CD14-positive monocyte (primary cell): Measurements from ENCODE around the gene BAIAP3. TPM values are rescaled to one million over a fixed set of nuclear protein-coding genes. Genes with fewer than 3 reads are reported as not detected.

ENCODE experiments used
- DNase-seq, 3 donors: peaks; one replicate each; pipeline ENCODE4 v3.0.0-alpha.2; 2011 to 2022
- H2AFZ ChIP-seq: 2 replicates; pipeline ENCODE4 v1.6.0; 2012; ENCODE audit warnings: mild to moderate bottlenecking, low read depth, low read length, inconsistent platforms; ENCODE audit not compliant: insufficient read depth, poor library complexity, severe bottlenecking
- H3K27ac ChIP-seq, 2 donors: 1 replicate in 1 of 2; 2 replicates in 1 of 2; pipeline ENCODE4 v1.5.1; 2012 to 2013; ENCODE audit warnings: low read length in 2 of 2, control low read depth in 1 of 2, inconsistent platforms in 1 of 2, low read depth in 1 of 2, mild to moderate bottlenecking in 1 of 2
- H3K27me3 ChIP-seq, 2 donors: one replicate each; pipeline versions ENCODE4 v1.6.0 to v1.6.1; 2011 to 2013; ENCODE audit warnings: low read length in 2 of 2; ENCODE audit not compliant: control insufficient read depth in 2 of 2, insufficient read depth in 2 of 2
- H3K36me3 ChIP-seq, 2 donors: replicated peaks in 1 of 2; 1 replicate in 1 of 2; 2 replicates in 1 of 2; pipeline versions ENCODE4 v1.5.1 to v1.6.1; 2012 to 2013; ENCODE audit warnings: low read length in 2 of 2, control low read depth in 1 of 2, inconsistent platforms in 1 of 2, mild to moderate bottlenecking in 1 of 2; ENCODE audit not compliant: insufficient read depth in 2 of 2, control insufficient read depth in 1 of 2
- H3K4me1 ChIP-seq, 2 donors: 1 replicate in 1 of 2; 2 replicates in 1 of 2; pipeline versions ENCODE4 v1.5.1 to v1.6.1; 2012 to 2013; ENCODE audit warnings: low read length in 2 of 2, control low read depth in 1 of 2, inconsistent platforms in 1 of 2, mild to moderate bottlenecking in 1 of 2, moderate library complexity in 1 of 2; ENCODE audit not compliant: insufficient read depth in 2 of 2, control insufficient read depth in 1 of 2
- H3K4me2 ChIP-seq: replicated peaks from 2 replicates; pipeline ENCODE3; 2012; ENCODE audit warnings: low read length, moderate library complexity, mild to moderate bottlenecking; ENCODE audit not compliant: poor library complexity, severe bottlenecking; ENCODE audit errors: extremely low read depth
- H3K4me3 ChIP-seq, 3 experiments: fragments of 200-600 bp in 1 of 3; sonication (generic) in 1 of 3; replicated peaks in 1 of 3; 1 replicate in 2 of 3; 2 replicates in 1 of 3; pipeline ENCODE4 v1.5.1; 2011 to 2013; ENCODE audit warnings: low read length in 3 of 3, mild to moderate bottlenecking in 3 of 3, control low read depth in 2 of 3, low read depth in 2 of 3, inconsistent platforms in 1 of 3, moderate library complexity in 1 of 3
- H3K79me2 ChIP-seq: 2 replicates; pipeline ENCODE4 v1.6.0; 2012; ENCODE audit warnings: mild to moderate bottlenecking, control low read depth, inconsistent platforms, low read length, moderate library complexity; ENCODE audit not compliant: insufficient read depth
- H3K9ac ChIP-seq: 2 replicates; pipeline ENCODE4 v1.6.0; 2017; ENCODE audit warnings: low read length, mild to moderate bottlenecking; ENCODE audit not compliant: insufficient read depth, poor library complexity, severe bottlenecking
- H3K9me3 ChIP-seq, 2 donors: replicated peaks in 1 of 2; 1 replicate in 1 of 2; 2 replicates in 1 of 2; pipeline versions ENCODE4 v1.5.1 to v1.6.1; 2012 to 2013; ENCODE audit warnings: low read length in 2 of 2, control low read depth in 1 of 2; ENCODE audit not compliant: control insufficient read depth in 1 of 2, insufficient read depth in 1 of 2
- H4K20me1 ChIP-seq: 2 replicates; pipeline ENCODE4 v1.6.0; 2012; ENCODE audit warnings: mild to moderate bottlenecking, low read length, control low read depth, moderate library complexity; ENCODE audit not compliant: insufficient read depth
- H3K27ac Mint-ChIP-seq, 7 donors: one replicate each; pipeline ENCODE4 v1.8.0; 2020; ENCODE audit warnings: mild to moderate bottlenecking in 7 of 7, mixed read lengths in 7 of 7, moderate library complexity in 6 of 7, inconsistent platforms in 2 of 7
- H3K27me3 Mint-ChIP-seq, 3 donors: one replicate each; pipeline ENCODE4 v1.8.0; 2021 to 2022; ENCODE audit warnings: low read depth in 3 of 3, mild to moderate bottlenecking in 3 of 3, mixed read lengths in 3 of 3, moderate library complexity in 3 of 3, inconsistent platforms in 1 of 3
- H3K36me3 Mint-ChIP-seq, 2 donors: one replicate each; pipeline ENCODE4 v1.8.0; 2020; ENCODE audit warnings: mixed read lengths in 2 of 2, inconsistent platforms in 1 of 2, mild to moderate bottlenecking in 1 of 2
- H3K4me1 Mint-ChIP-seq: one replicate; pipeline ENCODE4 v1.8.0; 2020; ENCODE audit warnings: mild to moderate bottlenecking, mixed read lengths
- H3K4me3 Mint-ChIP-seq, 2 donors: one replicate each; pipeline ENCODE4 v1.8.0; 2020; ENCODE audit warnings: mild to moderate bottlenecking in 2 of 2, mixed read lengths in 2 of 2, moderate library complexity in 1 of 2
- H3K9me3 Mint-ChIP-seq, 7 donors: one replicate each; pipeline ENCODE4 v1.8.0; 2020 to 2022; ENCODE audit warnings: mixed read lengths in 7 of 7, mild to moderate bottlenecking in 6 of 7, moderate library complexity in 6 of 7, inconsistent platforms in 2 of 7
- WGBS: methylation state at CpG from one replicate; pipeline ENCODE4 v1.1.5; 2013; ENCODE audit warnings: missing lambda C conversion rate; ENCODE audit not compliant: insufficient coverage; 5-methylcytosine and 5-hydroxymethylcytosine counted together
- intact Hi-C, 2 donors: fragments of 100-400 bp; cut with micrococcal nuclease; formaldehyde crosslinking; loops; one replicate each; pipeline versions ENCODE4 v1.15.0 to v1.15.1; 2023
- polyA plus RNA-seq, 3 donors: library from polyadenylated mRNA; depleted of rRNA in 1 of 3; unstranded in 2 of 3; stranded (reverse) in 1 of 3; fragments of 300-500 nt in 2 of 3; fragments of >200 nt in 1 of 3; fragmentation: Illumina TruSeq in 2 of 3; gene quantifications; 1 replicate in 2 of 3; 2 replicates in 1 of 3; pipeline ENCODE4 v1.2.3, GENCODE V29; 2012 to 2021
- TF ChIP-seq, protein P1 (sequence below): fragments of 200-600 bp; IDR thresholded peaks from one replicate; pipeline ENCODE4 v1.8.0; 2022; ENCODE audit warnings: antibody characterized with exemption, mild to moderate bottlenecking

Gene BAIAP3
- polyA plus RNA-seq, 3 donors: 1.0 TPM; not detected in 2

DNA sequence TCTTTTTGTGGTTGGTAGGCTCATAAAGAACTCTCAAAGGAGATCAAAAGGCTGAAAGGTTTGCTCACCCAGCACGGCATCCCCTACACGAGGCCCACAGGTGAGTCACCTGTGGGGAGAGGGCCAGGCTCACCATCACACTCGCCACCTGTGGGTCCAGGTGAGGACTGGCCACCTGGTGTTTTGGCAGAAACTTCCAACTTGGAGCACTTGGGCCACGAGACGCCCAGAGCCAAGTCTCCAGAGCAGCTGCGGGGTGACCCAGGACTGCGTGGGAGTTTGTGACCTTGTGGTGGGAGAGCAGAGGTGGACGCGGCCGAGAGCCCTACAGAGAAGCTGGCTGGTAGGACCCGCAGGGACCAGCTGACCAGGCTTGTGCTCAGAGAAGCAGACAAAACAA lies 29.4 kb downstream of the BAIAP3 start:
- intact Hi-C loops: no loop called here
- Histone ChIP-seq H3K4me2 (no peak overlapping the region), H3K27me3 (no peaks in the 10 kb centered on the region), H3K4me1 (no peaks in the 10 kb centered on the region), H4K20me1 (peaks cover 93% of the 10 kb centered on the region), H3K9me3 (no peaks in the 10 kb centered on the region), H3K9ac (no peak overlapping the region), H3K79me2 (peaks cover 46% of the 10 kb centered on the region), H3K4me3 (no peak overlapping the region), H3K27ac (no peak overlapping the region), H2AFZ (no peak overlapping the region), H3K36me3 (peaks cover 69 to 86% of the 10 kb centered on the region in 2 donors)
- H3K36me3 Mint-ChIP-seq: peaks cover 51 to 91% of the 10 kb centered on the region in 2 donors
- H3K27ac Mint-ChIP-seq: peak overlapping the region in 2 of 7 donors; percentile 45 to 53
- TF ChIP-seq, protein P1, sequence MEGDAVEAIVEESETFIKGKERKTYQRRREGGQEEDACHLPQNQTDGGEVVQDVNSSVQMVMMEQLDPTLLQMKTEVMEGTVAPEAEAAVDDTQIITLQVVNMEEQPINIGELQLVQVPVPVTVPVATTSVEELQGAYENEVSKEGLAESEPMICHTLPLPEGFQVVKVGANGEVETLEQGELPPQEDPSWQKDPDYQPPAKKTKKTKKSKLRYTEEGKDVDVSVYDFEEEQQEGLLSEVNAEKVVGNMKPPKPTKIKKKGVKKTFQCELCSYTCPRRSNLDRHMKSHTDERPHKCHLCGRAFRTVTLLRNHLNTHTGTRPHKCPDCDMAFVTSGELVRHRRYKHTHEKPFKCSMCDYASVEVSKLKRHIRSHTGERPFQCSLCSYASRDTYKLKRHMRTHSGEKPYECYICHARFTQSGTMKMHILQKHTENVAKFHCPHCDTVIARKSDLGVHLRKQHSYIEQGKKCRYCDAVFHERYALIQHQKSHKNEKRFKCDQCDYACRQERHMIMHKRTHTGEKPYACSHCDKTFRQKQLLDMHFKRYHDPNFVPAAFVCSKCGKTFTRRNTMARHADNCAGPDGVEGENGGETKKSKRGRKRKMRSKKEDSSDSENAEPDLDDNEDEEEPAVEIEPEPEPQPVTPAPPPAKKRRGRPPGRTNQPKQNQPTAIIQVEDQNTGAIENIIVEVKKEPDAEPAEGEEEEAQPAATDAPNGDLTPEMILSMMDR: no peak
- WGBS: 92% methylated on average over 3 of the region's 11 CpGs
- no peak overlapping the region for H3K4me3 Mint-ChIP-seq
- DNase-seq: no peak
- no peaks in the 10 kb centered on the region for H3K9me3 Mint-ChIP-seq
- H3K4me1 Mint-ChIP-seq: peaks cover 2% of the 10 kb centered on the region
- H3K27me3 Mint-ChIP-seq: peaks cover 0 to 1% (median 0%) of the 10 kb centered on the region in 3 donors

DNA sequence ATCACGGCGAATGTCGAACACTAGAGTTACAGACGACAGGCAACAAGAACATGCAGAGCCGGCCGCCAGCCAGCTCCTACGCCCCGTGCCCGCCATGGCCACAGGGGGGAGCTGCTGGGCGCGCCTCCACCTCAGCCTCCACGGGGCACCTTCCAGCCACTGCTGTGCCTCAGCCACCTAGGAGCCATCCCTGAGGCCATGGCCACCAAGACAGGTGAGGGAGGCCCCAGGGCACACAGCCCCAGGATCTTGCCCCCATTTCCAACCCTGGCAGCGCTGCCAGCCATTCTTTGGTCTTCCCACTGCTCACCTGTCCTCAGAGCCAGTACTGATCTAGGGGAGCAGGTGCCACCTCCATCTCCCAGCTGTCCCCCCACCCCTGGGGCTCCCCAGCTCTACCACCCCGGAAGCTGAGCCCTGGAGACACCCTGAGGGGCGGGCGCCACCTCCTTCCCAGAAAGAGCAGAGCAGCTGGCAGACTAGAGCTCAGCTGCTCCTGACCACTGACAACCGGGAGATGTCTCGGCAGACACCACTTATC lies 30.1 kb downstream of the BAIAP3 start:
- intact Hi-C loops: no loop called here
- peak; percentile 24 to 51 (median 35) for DNase-seq
- Histone ChIP-seq H3K9me3 (no peaks in the 10 kb centered on the region), H3K27me3 (no peaks in the 10 kb centered on the region), H3K79me2 (peaks cover 40% of the 10 kb centered on the region), H4K20me1 (peaks cover 88% of the 10 kb centered on the region), H3K27ac (no peak overlapping the region), H3K4me3 (no peak overlapping the region), H3K4me1 (no peaks in the 10 kb centered on the region), H3K9ac (no peak overlapping the region), H2AFZ (no peak overlapping the region), H3K36me3 (peaks cover 72 to 90% of the 10 kb centered on the region in 2 donors), H3K4me2 (no peak overlapping the region)
- 41% methylated on average over 16 of the region's 18 CpGs for WGBS
- H3K9me3 Mint-ChIP-seq: no peaks in the 10 kb centered on the region
- peak overlapping the region in 1 of 7 donors; percentile 42 for H3K27ac Mint-ChIP-seq
- no peaks in the 10 kb centered on the region for H3K4me1 Mint-ChIP-seq
- TF ChIP-seq, protein P1: peak; percentile 92
- peaks cover 51 to 88% of the 10 kb centered on the region in 2 donors for H3K36me3 Mint-ChIP-seq
- H3K4me3 Mint-ChIP-seq: no peak overlapping the region
- peaks cover 0 to 1% (median 0%) of the 10 kb centered on the region in 3 donors for H3K27me3 Mint-ChIP-seq
